Tibial nerve (tissue), 3 donors: ENCODE results near the gene LEAP2.

Experiments used
- CTCF ChIP-seq, 5 experiments: fragments of 200-600 bp in 3 of 5; fragments of 450-650 bp in 2 of 5; sonication (generic) in 3 of 5; IDR thresholded peaks; one replicate each; pipeline ENCODE4 v1.5.1; 2016 to 2019; ENCODE audit warnings: antibody characterized with exemption in 5 of 5, mild to moderate bottlenecking in 3 of 5, moderate library complexity in 2 of 5
- POLR2A ChIP-seq, 2 donors: fragments of 450-650 bp; IDR thresholded peaks; one replicate each; pipeline ENCODE4 v1.6.1; 2017; ENCODE audit warnings: antibody characterized with exemption in 2 of 2, mild to moderate bottlenecking in 2 of 2, moderate library complexity in 2 of 2

GRCh38 chr5:132829742-132830435 lies 43.6 kb upstream of the LEAP2 start:
- TF ChIP-seq CTCF (IDR thresholded peaks at IDR 0.05): peak; percentile 83 to 93 (median 91)
- TF ChIP-seq POLR2A (IDR thresholded peaks at IDR 0.05): peak in 1 of 2 donors; percentile 17
